IMR-90 (cell line): Measurements from ENCODE around the gene OR2K2.

Experiments
- CHD1 ChIP-seq: IDR thresholded peaks from 2 replicates; pipeline ENCODE4 v1.6.1; 2012; ENCODE audit warnings: low read depth, low read length, improper control_type of control experiment
- CTCF ChIP-seq: conservative IDR thresholded peaks from 2 replicates; pipeline ENCODE4 v1.5.1; 2012; ENCODE audit warnings: mild to moderate bottlenecking, low read depth, low read length, improper control_type of control experiment

GRCh38 chr9:111360881-111361280 is 30.9 kb upstream of the OR2K2 start:
- TF ChIP-seq CHD1: no peak
- no peak for TF ChIP-seq CTCF
